Measurements from ENCODE around the gene URB1. TPM values are rescaled to one million over a fixed set of nuclear protein-coding genes. Genes with fewer than 3 reads are reported as not detected.
A peak's percentile ranks its signal among the peaks of the same experiment; 100 is the strongest.
"Not testable (repeated sequence)": the region's sequence is repeated elsewhere in the genome, so short reads cannot be mapped to it uniquely, and the experiment has no call there.

Gene URB1
- total RNA-seq, 1 donor from 2014 or later: 18.5 TPM

GRCh38 chr21:32412162-32413014 lies 19.6 kb upstream of the URB1 start, which contains the start of gene EVA1C:
Gene EVA1C, plus strand, starts transcription at chr21:32412706. Its CDS starts 148 bp downstream, at chr21:32412854.
- peak; percentile 74 for DNase-seq

- DNase-seq: peak; percentile 80
These were observed 18.7 kb upstream of the URB1 start for GRCh38 chr21:32411350-32412161.

DNA sequence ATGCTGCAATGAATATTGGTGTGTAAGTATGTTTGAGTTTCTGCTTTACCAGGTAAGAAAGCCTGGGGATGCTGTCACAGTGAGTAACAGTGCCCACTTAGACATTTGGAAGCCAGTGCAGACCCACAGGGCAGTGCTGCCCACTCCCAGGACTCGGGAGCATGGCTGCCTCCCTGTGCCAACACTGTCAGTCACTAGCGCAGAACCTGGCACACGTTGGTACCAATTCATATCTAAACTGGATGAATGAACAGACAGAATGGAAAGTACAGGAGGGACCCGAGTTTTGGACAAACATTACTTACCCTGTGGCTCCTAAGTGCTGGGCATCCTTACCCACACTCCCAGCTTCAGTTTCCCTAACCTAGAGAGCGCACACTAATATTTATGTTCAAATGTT lies 18.1 kb upstream of the URB1 start:
- no peak for DNase-seq

DNA sequence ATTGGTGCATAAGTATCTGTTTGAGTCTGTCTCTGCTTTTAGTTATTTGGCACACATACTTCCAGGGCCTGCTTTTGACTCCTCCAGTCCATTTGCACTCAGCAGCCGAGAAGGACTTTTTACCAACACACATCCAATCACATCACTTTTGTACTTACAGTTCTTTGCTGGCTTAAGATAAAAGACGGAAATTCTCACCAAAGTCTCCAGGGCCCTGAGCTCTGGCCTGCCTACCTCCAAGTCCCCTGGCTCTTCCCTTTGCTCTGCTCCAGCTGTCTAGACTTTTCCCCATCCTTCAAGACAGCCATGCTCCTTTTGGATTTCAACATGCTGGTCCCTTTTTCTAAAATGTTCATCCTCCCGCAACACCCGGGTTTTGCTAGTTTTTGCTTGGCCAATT lies 17.5 kb upstream of the URB1 start:
- DNase-seq: no peak

- DNase-seq: peak; percentile 34
These were observed 13.6 kb upstream of the URB1 start for GRCh38 chr21:32406405-32406804.

GRCh38 chr21:32403201-32403777 lies 10.5 kb upstream of the URB1 start:
- peak; percentile 91 for DNase-seq

GRCh38 chr21:32393677-32394001 lies 827 bp upstream of the URB1 start:
- DNase-seq: no peak

- peak; percentile 33 for DNase-seq
These were observed 423 bp downstream of the URB1 start for GRCh38 chr21:32392299-32392879.

DNA sequence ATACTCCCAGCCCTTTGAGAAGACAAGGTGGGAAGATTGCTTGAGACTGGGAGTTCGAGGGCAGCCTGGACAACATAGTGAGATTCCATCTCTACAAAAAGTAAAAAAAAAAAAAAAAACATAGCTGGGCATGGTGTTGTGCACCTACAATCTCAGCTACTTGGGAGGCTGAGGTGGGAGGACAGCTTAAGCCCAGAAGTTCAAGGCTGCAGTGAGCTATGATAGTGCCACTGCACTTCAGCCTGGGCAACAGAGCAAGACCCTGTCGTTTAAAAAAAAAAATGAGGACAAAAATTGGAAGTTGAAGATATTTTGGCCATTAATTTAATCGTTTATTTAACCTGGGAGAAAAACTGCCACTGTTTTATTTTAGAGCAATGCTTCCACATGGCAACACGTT lies 1.1 kb downstream of the URB1 start:
- no peak for DNase-seq

GRCh38 chr21:32390537-32391224 lies 2.1 kb downstream of the URB1 start:
- not testable (repeated sequence) for DNase-seq

- no peak for DNase-seq
These were observed 3.3 kb downstream of the URB1 start for GRCh38 chr21:32389337-32390015.

DNA sequence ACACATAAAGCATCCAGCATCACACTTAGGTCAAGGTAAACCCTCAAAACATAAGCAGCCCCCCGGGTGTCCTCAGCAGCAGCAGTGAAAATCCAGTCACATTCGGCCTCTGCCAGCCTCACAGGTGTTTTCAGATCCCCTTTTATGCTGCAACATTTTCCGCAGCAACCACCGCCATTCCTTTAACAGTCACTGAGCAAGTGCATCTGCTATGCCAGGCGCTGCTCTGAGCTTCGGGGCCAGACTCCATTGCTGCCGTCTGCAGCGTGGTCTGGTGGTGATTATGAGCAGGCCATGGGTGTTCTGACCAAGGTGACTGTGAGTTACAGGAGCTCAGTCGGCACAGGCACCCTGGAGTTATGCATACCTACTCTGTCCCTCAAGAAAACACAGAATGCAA lies 4.5 kb downstream of the URB1 start:
- no peak for DNase-seq

GRCh38 chr21:32387151-32387550 lies 5.7 kb downstream of the URB1 start:
- DNase-seq: no peak

DNA sequence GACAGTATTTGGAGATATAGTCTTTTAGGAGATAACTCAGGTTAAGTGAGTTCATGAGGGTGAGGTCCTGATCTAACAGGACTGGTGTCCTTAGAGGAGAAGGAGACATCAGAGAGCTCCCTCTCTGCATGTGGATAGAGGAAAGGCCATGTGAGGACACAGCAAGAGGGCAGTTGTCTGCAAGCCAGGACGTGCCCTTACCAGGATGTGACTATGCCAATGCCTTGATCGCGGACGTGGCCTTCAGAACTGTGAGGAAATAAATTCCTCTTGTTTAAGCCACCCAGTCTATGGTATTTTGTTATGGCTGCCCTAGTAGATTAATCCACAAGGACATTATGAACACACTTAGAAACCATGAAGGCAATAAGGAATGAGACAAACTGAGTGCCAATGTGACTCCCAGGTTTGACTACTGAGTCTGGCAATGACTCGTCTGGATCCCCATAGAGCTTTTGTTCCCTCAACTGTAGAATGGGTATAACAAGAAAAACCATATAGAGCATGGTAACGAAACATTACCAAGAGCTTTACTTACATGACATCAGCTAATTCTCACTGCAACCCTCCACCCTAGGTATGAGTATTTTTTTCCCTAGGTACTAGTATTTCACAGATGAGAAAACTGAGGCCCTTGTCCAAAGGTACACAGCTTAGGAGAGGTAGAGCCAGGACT lies 6.5 kb downstream of the URB1 start:
- DNase-seq: peak; percentile 64

DNA sequence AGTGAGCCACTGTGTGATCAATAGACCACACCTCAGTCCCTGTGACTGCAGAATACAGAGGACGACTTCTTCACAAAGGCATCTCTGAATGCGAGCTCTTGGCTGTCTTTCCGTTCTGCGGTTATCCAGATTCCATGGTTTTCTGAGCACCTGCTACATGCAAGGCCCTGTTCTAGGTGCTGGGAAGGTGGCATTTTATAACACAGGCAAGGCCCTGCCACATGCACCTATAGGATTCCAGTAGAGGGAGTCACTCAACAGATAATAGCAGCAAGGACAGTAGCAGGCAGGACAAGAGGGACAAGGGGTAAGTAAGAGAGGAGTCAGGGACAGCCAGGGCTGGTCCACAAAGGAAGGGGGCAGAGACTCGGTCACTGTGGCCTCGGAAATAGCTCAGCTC lies 9.0 kb downstream of the URB1 start:
- no peak for DNase-seq

DNA sequence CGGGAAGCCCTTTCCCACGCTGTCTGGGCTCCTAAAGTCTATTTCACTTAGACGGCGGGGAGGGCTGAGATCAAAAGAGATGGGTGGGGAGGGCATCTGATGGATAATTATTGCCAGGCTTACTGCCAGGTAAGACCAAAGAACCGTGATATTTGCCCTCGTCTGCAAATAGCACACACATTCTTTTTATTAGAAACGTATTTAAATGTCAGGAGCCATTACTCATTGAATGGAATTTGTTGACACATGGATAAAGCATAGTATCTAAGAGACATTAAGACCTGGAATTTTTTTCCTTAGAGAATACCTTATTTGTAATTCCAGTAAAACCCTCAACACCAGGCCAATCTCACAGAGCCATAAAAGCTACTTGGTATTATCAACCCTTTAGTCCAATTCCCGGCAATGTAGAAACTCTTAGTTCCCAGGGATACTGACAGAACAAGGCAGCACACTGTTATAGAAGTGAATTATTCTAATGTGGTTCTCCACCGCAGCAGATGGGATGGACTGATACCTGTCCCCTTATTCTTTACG lies 10.6 kb downstream of the URB1 start:
- no peak for DNase-seq

DNA sequence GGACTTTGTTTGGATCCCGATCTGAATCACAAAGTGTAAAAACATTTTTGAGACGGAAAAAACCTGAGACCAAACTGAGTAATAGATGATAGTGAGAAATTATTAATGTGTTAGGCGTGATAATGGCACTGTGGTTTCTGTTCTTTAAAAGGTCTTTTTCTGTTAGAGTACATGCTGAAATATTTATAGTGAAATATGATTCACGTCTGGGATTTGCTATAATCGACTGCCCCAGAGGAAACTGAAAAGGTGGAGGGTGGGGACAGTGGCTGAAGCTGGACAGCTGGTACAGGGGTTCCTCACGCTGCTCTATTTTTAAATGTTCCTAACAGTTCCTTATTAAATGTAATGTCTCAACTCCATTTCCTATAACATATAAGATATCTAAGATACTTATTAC lies 11.2 kb downstream of the URB1 start:
- no peak for DNase-seq

- DNase-seq: no peak
These were observed 11.9 kb downstream of the URB1 start for GRCh38 chr21:32380940-32381339.

- no peak for DNase-seq
These were observed 13.9 kb downstream of the URB1 start for GRCh38 chr21:32378956-32379355.

DNA sequence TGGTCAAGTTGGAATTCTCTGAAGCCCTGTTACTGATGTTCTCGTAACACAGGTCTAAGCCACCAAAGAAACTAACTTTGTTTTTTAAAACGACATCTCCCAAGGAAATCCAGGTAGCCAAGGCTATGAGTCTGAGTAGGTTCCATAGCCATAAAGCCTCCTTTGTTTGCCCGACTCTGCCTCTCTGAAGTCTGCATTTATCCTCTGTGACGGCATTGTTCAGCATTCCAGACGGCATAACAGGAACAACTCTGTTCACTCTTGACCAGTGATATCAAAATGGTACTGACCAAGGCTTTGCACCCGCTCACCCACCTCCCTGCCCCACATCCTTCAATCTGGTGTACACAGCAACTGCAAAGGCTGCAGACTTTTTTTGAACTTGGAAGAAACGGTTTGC lies 14.8 kb downstream of the URB1 start:
- DNase-seq: no peak

DNA sequence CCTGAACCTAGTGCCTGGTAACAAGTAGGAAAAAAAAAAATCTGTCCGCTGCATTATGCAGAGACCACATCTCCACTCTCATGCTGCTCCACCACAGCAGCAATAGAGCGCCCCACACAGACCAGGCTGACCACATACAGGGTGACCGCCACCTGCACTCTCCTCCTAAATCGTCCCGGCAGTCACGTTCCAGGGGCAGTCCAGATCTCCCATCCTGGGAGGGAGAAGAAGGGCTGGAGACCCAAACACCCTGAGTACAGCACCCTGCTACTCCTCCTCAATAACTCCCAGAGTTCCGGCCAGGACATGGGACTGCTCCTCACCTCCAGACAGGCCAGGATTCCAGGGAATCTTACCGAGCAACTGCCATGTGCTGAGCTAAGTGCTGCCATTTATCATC lies 15.3 kb downstream of the URB1 start:
- DNase-seq: no peak

All from dermis blood vessel endothelial cell (primary cell).